CMK (cell line): ENCODE results near the gene GNB1L.

ENCODE experiments used
- DNase-seq: peaks from one replicate; pipeline ENCODE4 v3.0.0-alpha.2; 2010; ENCODE audit warnings: low read depth

The GNB1L gene

GRCh38 chr22:19876314-19876940 lies 21.8 kb upstream of the GNB1L start:
- DNase-seq = no peak

DNA sequence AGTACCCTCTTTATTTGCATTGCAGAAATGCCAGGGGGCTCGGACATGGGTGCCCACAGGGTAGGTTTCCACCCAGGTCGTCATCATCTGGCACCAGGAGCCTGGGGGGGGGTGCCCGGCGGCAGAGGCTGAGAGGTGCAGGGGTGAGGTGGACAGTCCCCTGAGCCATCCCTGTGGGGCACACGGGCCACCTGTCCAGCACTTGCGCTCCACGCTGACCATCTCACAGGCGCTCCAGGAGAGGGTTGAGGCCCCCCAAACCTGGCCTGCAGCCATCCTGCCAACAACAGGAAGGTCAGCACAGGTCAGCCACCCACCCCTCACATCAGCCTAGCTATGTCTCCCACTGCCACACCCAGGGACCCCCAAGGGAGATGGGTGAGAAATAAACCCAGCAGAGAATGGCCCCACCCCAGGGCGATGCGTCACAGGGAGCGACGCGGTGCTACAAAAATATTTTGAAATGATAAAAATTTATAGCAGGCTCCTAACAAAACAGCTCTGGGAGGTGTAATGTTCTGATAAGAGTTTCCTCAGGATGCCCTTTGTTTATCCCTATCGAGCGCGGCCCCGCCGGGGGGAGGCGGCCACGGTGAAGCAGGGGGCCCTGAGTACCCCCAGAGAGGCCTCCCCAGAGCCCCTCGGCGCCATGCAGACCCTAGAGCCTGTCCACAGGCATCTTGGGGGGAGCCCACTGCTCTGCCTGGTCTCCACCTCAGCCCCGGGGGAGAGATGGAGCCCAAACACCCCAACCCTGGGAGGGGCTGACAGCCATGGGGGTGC lies 21.0 kb upstream of the GNB1L start:
- no peak for DNase-seq

DNA sequence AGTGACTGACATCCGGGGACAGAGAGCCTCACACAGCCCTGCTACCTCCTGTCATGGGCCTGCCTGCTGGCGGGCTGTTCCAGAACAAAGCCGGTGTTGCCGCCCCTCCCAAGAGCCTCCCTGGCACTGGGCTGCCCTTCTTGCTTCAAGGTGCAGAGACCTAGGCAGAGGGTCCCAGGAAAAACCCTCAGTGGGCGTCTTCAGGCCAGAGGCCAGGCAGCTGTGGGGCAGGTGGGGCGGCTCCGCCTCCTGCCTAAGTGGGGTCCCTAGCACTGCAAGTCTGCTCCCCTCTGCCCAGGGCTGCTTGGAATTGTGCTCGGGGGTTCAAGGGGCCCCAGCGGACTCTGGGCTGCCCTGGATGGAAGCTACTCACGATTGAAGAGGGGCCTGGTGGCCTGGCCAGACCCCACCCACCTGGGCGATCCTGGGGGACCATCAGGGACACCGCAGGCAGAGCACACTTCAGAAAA lies 20.4 kb upstream of the GNB1L start:
- DNase-seq = no peak

GRCh38 chr22:19874307-19875060 lies 19.8 kb upstream of the GNB1L start:
- no peak for DNase-seq

GRCh38 chr22:19873960-19874306 lies 19.3 kb upstream of the GNB1L start:
- DNase-seq = no peak

- DNase-seq = no peak
These were observed 18.7 kb upstream of the GNB1L start for GRCh38 chr22:19873138-19873959.

DNA sequence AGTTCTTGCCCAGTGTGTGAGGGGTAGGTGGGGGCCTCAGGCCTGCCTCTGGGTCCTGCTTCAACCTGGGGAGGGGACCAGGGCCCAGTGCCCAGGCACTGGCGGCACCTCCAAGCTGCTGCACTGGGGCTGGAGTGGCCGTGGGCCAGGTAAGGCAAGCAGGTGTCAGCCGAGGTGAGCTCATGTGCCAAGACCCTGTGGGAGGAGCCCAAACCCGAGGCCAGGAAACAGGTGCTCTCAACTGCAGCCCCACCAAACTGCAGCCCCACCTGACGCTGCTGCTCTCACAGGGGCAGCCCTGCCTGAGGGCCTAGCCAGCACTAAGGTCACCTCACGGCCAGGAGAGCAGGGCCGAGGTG lies 18.1 kb upstream of the GNB1L start:
- DNase-seq = no peak

GRCh38 chr22:19871845-19872778 lies 17.4 kb upstream of the GNB1L start:
- no peak for DNase-seq

DNA sequence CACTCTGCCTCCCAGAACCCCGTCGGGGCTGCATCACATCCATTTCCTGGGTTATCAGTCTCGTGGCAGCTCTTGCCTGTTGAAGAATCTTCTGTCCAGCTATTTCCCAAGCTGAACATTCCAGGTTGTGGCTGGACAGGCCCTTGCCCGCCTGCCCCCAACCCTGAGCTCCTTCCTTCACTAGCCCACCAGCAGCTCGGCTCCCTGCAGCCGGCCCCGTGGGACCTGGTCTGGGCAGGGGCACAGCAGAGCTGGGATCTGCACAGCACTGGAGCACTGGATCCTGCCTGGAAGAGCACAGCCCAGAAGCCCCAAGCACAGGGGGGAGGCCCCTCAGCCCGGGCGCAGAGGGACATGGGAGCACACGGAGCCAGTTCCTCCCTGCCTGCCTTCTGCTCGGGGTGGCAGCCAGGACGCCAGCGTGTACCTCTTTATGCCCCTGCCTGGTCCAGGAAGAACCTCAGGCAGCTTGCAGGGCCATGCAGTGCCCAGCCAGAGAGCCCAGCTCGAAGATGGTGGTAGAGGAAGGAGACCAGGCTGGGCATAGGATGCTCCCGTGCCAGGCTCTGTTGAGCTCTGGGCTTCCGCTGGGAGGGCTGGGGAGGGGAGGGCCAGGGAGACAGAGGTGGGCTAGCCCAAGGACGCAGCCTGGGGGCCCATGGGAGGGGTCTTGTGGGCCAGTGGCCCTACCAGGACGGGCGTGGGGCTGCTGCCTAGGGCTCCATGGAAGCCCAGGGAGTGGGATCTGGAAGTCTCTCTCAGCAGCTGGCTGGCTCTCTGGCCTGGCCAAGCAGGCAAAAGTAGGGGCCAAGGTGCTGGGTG lies 16.6 kb upstream of the GNB1L start:
- DNase-seq = no peak

GRCh38 chr22:19870153-19871022 lies 15.7 kb upstream of the GNB1L start:
- no peak for DNase-seq

GRCh38 chr22:19869497-19870152 lies 15.0 kb upstream of the GNB1L start:
- DNase-seq = no peak

GRCh38 chr22:19868773-19869471 lies 14.2 kb upstream of the GNB1L start:
- no peak for DNase-seq

- no peak for DNase-seq
These were observed 13.7 kb upstream of the GNB1L start for GRCh38 chr22:19868333-19868732.

GRCh38 chr22:19867617-19868016 lies 12.9 kb upstream of the GNB1L start:
- DNase-seq = no peak

- no peak for DNase-seq
These were observed 12.0 kb upstream of the GNB1L start for GRCh38 chr22:19866665-19867009.

DNA sequence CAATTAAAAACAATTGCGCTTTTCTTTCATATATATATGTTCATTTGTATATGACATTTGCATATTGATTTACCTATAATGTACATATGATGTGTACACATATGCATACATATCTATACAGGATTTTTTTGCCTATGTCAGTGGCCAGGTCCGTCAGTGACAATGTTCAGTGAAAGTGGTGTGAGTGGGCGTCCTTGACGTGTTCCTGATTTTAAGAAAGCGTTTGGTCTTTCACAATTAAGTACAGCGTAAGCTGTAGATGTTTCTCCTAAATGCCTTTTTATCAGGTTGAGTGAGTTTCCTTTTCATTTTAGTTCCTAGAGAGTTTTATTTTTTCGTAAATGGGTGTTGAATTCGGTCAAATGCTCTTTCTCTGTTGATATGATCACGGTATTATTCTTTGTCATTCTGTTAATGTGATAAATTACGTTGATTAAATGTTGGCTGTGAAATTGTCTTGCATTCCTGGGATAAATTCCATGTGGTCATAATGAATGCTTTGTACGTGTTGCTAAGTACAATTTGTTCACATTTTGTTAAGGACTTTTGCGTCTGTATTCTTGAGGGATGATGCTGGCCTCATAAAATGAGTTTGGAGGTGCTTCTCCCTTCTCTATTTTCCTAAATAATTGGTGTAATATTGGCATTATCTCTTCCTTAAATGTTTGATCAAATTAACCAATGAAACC lies 10.6 kb upstream of the GNB1L start:
- no peak for DNase-seq

DNA sequence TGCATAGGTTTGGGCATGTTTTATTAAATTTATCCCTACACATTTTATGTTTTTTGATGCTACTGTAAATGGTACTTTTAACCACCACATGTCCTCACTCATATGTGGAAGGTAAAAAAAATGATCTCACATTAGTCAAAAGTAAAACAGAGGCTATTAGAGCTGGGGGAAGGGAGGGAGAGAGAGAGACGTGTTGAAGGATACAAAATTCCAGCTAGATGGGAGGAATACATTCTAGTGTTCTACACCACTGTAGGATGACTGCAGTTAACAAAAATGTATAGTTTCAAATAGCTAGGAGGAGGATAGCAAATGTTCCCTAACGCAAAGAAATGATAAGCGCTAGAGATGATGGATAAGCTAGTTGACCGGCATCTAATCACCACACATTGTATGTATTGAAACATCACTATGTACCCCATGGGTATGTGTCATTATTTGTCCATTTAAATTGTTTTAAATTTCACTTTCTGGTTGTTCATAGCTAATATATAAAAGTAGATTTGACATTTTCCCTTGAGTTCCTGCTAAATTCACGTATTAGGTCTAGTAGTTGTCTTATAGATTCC lies 9.9 kb upstream of the GNB1L start:
- no peak for DNase-seq
